Stimulated activated CD8-positive, alpha-beta memory T cell treated with anti-CD3 and anti-CD28 coated beads, Interleukin-4, amount 100 ng/mL, for 4 hours (primary cell): ENCODE data around the gene CYP4F11.
"Not testable (repeated sequence)": the region's sequence is repeated elsewhere in the genome, so short reads cannot be mapped to it uniquely, and the experiment has no call there.

Source experiments
- DNase-seq, 2 donors: peaks; one replicate each; pipeline ENCODE4 v3.0.0-alpha.2; 2020; ENCODE audit warnings: low read depth in 2 of 2, low spot score in 1 of 2

Gene CYP4F11

GRCh38 chr19:15934332-15935078 is at the start of gene CYP4F11:
CYP4F11 (minus strand) TSS chr19:15934529; CDS start chr19:15934408, 121 bp downstream.
- no peak for DNase-seq

GRCh38 chr19:15979293-15979692 is 45.0 kb upstream of the CYP4F11 start:
- no peak for DNase-seq

- no peak for DNase-seq
Measured at GRCh38 chr19:15977690-15978089, 43.4 kb upstream of the CYP4F11 start.

GRCh38 chr19:15976836-15977689 is 42.7 kb upstream of the CYP4F11 start:
- no peak for DNase-seq

- DNase-seq = no peak
Measured at GRCh38 chr19:15974856-15975255, 40.5 kb upstream of the CYP4F11 start.

GRCh38 chr19:15972043-15972442 is 37.7 kb upstream of the CYP4F11 start:
- not testable (repeated sequence) for DNase-seq

- no peak for DNase-seq
Measured at GRCh38 chr19:15971224-15971780, 37.0 kb upstream of the CYP4F11 start.

GRCh38 chr19:15964231-15964630 is 29.9 kb upstream of the CYP4F11 start:
- DNase-seq = no peak

GRCh38 chr19:15962319-15962718 is 28.0 kb upstream of the CYP4F11 start:
- DNase-seq = no peak

- DNase-seq = no peak
Measured at GRCh38 chr19:15954820-15955219, 20.5 kb upstream of the CYP4F11 start.

GRCh38 chr19:15948223-15949058 is 14.1 kb upstream of the CYP4F11 start, which contains the start of gene OR10H4:
OR10H4 (plus strand) TSS chr19:15949008; CDS start chr19:15949008, 0 bp downstream.
- no peak for DNase-seq

GRCh38 chr19:15945301-15945700 is 11.0 kb upstream of the CYP4F11 start:
- DNase-seq = no peak

GRCh38 chr19:15944401-15944800 is 10.1 kb upstream of the CYP4F11 start:
- no peak for DNase-seq

GRCh38 chr19:15937771-15938170 is 3.4 kb upstream of the CYP4F11 start:
- DNase-seq = no peak

GRCh38 chr19:15936950-15937349 is 2.6 kb upstream of the CYP4F11 start:
- DNase-seq = no peak

GRCh38 chr19:15936173-15936572 is 1.8 kb upstream of the CYP4F11 start:
- DNase-seq = no peak

- DNase-seq = no peak
Measured at GRCh38 chr19:15935167-15935702, 906 bp upstream of the CYP4F11 start.

- DNase-seq = not testable (repeated sequence)
Measured at GRCh38 chr19:15933761-15934331, 483 bp downstream of the CYP4F11 start.

- no peak for DNase-seq
Measured at GRCh38 chr19:15928321-15928720, 6.0 kb downstream of the CYP4F11 start.

GRCh38 chr19:15926484-15926883 is 7.8 kb downstream of the CYP4F11 start:
- DNase-seq = no peak
